T-helper 22 cell (primary cell): Measurements from ENCODE around the gene RDH11.
"Not testable (repeated sequence)": the region's sequence is repeated elsewhere in the genome, so short reads cannot be mapped to it uniquely, and the experiment has no call there.

Experiments
- DNase-seq: peaks from one replicate; pipeline ENCODE4 v3.0.0-alpha.2; 2020; ENCODE audit warnings: low read depth

The RDH11 gene

DNA sequence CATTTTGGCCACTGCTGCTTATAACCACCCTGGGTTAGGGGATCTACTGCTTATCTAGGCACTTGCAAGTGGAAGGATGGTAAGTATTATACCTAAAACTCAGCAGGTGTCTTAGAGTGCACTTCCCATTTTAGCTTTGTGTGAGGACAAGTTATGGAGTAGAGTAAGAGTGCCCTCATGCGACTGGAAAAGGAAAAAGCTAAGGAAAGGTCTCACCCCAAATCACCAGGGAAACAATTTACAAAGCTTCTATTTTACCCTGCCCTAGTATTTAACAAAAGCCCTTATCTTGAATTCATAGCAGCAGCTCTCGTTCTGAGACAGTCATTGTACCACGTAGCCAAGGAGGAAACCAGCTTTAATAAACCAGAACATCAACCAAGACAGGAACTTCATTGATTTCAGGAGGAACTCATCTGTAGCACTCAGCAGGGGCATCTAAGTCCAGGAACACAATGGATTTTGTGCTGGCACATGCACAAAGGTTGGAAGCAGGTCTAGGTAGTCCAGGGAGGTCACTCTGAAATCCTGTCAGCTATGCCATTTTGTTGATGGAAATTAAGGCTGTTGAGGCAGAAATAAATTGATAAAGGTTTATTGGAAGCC lies 9.0 kb upstream of the RDH11 start:
- DNase-seq, result no peak

DNA sequence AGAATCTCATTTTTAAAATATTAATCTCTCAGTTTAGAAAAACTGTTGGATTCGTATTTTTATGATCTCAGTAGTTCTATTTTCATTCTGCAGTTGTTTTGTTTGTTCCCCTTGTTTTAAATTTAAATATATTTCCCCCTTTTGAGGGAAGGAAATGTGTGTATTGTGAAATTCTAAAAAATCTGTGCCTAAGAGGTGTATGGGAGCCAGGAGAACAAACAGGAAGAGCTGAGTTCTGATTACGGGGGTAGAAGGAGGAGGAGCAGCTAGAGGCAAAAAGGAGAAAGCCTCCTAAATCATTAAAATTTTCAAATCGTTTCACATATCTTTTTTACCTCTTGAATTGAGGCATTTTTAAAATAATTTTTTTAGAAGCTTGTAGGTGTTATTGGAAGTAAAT lies 8.4 kb upstream of the RDH11 start:
- no peak for DNase-seq

- not testable (repeated sequence) for DNase-seq
These were observed 5.9 kb upstream of the RDH11 start, which contains the start of gene RDH12 for GRCh38 chr14:67701492-67701891. Gene RDH12, plus strand, starts transcription at chr14:67701886. Its CDS starts 20,757 bp downstream, at chr14:67722643.

DNA sequence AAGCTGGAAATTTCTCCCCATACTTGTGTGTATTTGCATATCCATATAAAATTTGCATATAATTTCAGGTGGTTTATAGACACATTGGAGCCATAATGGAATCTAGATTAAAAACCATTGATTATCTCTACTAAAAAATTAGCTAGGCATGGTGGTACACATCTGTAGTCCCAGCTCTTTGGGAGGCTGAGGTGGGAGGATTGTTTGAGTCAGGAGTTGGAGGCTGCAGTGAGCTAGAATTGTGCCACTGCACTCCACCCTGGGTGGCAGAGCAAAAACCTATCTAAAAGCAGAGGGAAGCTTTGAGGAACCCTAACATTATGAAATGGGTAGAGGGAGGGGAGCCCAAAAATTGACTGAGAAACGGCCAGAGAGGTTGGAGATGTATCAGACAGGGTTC lies 2.6 kb upstream of the RDH11 start:
- DNase-seq, result no peak

DNA sequence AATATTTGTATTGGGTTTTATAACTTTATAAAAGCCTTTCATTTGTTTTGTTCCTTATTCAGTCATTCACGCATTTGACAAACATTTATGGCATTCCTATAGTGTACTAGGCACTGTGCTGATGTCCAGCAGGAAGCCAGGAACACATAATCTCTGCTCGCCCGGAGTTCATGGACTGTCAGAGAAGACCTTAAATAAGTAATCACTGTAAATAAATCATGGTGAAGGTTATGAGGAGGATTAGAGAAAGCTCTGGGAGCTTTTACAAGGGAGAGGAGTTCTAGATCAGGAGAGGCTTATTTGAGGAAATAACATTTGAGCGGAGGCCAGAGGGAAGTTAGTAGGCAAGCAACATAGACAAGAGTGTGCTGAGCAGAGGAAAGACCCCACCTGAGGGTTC lies 1.4 kb upstream of the RDH11 start:
- DNase-seq, result no peak

GRCh38 chr14:67694791-67695393 lies 672 bp downstream of the RDH11 start:
- DNase-seq, result peak; percentile 59

DNA sequence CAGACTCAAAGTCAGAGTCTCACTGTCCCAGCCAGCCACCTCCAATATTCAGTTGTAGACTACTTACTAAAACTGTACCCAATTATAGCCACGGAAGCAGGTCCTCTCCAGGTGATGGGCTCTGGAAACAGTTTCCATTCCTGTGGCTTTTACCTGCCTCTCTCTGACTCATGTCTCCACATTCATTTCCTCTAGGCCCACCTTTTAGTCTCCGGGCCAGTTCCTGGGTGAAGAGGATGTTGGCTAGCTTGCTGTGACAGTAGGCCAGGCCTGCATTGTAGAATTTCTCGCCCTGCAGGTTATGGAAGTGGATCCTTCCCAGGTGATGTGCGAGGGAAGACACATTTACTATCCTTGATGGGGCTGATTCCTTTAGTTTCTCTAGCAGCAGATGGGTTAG lies 5.6 kb downstream of the RDH11 start:
- no peak for DNase-seq

GRCh38 chr14:67683842-67684241 lies 11.7 kb downstream of the RDH11 start:
- no peak for DNase-seq

DNA sequence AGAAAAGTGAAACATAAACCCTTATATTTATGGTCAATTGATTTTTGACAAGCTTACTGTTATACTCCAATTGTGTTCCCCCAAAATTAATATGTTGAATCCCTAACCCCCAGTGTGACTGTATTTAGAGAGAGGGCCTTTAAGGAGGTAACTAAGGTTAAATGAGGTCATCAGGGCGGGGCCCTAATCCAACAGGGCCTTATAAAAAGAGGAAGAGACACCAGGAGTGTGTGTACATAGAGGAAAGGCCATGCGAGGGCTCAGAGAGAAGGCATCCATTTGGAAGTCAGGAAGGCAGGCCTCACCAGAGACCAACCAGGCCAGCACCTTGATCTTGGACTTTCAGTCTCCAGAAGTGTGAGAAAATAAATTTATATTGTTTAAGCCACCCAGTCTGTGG lies 14.6 kb downstream of the RDH11 start:
- no peak for DNase-seq

- DNase-seq, result no peak
These were observed 15.4 kb downstream of the RDH11 start for GRCh38 chr14:67680121-67680602.

- no peak for DNase-seq
These were observed 16.6 kb downstream of the RDH11 start for GRCh38 chr14:67679006-67679405.

DNA sequence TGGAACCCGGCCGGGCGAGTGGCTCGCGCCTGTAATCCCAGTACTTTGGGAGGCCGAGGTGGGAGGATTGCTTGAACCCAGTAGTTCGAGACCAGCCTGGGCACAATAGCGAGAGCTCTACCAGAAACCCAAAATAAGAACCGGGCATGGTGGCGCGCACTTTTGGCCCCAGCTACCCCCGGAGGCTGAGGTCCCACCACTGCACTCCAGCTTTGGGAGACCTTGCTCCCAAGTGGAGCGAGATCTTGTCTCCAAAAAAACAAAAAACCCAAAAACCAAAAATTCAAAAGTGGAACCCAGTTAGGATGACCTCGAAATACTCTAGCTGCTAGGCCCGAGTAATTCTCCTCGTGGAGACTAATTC lies 20.4 kb downstream of the RDH11 start:
- DNase-seq, result no peak

- DNase-seq, result peak; percentile 69
These were observed 20.9 kb downstream of the RDH11 start, which contains the start of gene VTI1B for GRCh38 chr14:67674480-67675218. Gene VTI1B, minus strand, starts transcription at chr14:67674632. Its CDS starts 143 bp downstream, at chr14:67674489.

- DNase-seq, result peak; percentile 41
These were observed 21.5 kb downstream of the RDH11 start for GRCh38 chr14:67674139-67674479.

GRCh38 chr14:67673451-67673850 lies 22.1 kb downstream of the RDH11 start:
- DNase-seq, result no peak

- no peak for DNase-seq
These were observed 27.0 kb downstream of the RDH11 start for GRCh38 chr14:67668559-67668958.

- DNase-seq, result no peak
These were observed 28.7 kb downstream of the RDH11 start for GRCh38 chr14:67666750-67667449.

GRCh38 chr14:67665868-67666267 lies 29.7 kb downstream of the RDH11 start:
- no peak for DNase-seq

DNA sequence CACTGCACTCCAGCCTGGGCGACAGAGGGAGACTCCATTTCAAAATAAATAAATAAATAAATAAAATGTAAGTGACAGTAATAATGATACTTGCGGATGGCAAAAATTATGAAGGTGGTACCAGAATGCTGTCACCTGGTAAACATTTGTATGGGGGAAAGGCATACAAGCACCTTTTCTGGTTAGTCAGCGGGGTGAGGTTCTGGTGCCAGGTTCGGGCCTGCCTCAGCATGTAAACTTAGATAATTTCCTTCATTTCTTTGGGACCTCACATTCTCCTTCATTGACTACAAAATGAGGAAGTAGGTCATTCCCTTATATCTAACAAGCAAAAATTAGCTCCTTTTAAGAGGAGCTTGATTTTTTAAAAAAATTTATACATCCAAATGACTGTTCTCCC lies 31.9 kb downstream of the RDH11 start:
- no peak for DNase-seq

DNA sequence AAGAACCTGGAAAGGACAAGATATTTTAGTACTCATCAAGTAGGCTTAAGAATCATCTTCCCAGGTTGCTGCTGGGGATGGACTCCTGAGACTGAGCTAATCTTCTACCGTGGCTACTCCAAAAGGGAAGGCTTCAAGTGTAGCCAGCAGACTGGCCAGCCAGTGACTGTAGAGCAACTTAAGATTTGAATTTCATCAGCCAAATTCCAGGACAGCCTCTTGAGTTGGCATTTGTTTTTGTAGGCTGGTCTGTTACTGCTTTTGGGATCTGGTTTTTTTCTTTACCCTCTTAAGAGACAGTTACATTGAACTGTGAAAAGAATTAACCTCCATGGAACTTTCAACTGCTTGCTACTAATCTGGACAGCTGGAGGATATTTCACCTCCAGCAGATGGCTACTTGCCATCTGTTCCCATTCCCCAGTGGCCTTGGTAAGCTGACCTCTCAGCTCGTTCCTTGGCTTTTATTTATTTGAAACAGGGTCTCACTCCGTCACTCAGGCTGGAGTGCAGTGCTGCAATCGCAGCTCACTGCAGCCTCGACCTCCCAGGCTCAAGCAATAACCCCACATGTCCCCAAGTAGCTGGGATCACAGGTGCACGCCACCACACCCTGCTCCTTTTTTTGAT lies 41.8 kb downstream of the RDH11 start:
- no peak for DNase-seq

DNA sequence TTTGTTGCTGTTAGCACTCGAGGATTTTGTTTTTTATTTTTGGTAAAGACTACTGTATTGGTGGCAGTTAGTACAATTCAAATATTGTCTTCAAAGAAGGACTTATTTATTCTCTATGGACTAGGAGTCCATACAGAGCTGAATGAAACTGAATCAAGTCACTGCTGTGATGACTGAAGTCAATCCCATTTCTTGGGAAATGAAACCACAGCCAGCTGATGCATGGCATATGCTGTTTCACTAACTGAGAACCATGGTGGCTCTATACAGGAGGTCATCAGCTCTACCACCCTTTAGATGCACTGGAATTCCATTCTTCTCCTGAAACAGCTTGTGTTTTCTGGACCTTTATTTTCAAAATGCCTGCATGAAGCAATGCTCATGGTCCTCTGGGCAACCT lies 43.4 kb downstream of the RDH11 start:
- DNase-seq, result no peak

DNA sequence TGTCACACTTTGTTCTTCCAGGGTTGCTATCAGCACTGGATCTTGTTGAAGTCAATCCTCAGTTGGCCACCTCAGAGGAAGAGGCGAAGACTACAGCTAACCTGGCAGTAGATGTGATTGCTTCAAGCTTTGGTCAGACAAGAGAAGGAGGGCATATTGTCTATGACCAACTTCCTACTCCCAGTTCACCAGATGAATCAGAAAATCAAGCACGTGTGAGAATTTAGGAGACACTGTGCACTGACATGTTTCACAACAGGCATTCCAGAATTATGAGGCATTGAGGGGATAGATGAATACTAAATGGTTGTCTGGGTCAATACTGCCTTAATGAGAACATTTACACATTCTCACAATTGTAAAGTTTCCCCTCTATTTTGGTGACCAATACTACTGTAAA lies 44.9 kb downstream of the RDH11 start:
- no peak for DNase-seq
